A172 (cell line): Measurements from ENCODE around the gene CMIP. TPM values are rescaled to one million over a fixed set of nuclear protein-coding genes. Genes with fewer than 3 reads are reported as not detected.

Experiments
- DNase-seq: peaks from one replicate; pipeline ENCODE4 v3.0.0-alpha.2; 2015; ENCODE audit warnings: low spot score
- total RNA-seq: library from RNA; depleted of rRNA; stranded (reverse); fragments of >200 nt; shearing (Covaris generic); gene quantifications from 2 replicates; pipeline ENCODE4 v1.2.3, GENCODE V29; 2014

CMIP gene
- total RNA-seq, 1 experiment from 2014 or later = 5.9 TPM

DNA sequence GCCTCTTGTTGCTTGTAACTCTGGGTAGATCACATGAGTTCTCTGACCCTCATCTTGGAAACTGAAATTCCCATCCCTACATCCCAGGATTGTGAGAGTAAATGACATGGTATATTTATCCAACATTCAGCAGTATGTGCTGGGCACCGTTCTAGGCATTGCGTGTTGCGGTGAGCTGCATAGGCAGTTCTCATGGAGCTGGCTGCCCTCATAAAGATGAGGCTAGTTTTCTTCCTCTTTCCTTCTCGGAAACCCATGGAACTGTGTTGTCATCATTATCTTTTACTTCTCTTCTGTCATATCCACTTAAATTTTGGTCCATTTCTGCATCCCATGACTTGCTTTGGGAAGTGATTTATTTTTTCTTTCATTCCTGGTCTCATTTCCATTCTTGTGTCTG, 17.2 kb downstream of the CMIP start:
- no peak for DNase-seq

- DNase-seq = peak; percentile 49
These were observed 18.1 kb downstream of the CMIP start for GRCh38 chr16:81462683-81463082.

GRCh38 chr16:81463296-81463890, 18.8 kb downstream of the CMIP start:
- DNase-seq = no peak

DNA sequence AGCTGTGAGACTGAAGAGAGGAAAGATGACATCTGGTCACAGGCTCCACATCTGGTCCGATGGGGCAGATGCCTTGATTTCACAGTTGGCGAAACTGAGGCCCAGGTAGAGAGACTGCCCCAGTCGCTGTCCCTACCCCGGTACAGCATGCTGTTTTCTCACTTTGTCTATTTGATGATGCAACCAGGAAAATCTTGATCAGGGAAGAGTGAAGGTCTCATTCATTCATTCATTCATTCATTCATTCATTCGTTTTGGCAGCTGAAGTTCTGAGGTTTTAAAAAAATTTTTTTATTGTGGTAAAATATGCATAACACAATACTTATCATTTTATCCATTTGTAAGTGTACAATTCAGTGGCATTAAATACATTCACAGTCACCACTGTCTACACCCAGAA, 19.7 kb downstream of the CMIP start:
- DNase-seq = no peak

- no peak for DNase-seq
These were observed 20.9 kb downstream of the CMIP start for GRCh38 chr16:81465375-81465943.

DNA sequence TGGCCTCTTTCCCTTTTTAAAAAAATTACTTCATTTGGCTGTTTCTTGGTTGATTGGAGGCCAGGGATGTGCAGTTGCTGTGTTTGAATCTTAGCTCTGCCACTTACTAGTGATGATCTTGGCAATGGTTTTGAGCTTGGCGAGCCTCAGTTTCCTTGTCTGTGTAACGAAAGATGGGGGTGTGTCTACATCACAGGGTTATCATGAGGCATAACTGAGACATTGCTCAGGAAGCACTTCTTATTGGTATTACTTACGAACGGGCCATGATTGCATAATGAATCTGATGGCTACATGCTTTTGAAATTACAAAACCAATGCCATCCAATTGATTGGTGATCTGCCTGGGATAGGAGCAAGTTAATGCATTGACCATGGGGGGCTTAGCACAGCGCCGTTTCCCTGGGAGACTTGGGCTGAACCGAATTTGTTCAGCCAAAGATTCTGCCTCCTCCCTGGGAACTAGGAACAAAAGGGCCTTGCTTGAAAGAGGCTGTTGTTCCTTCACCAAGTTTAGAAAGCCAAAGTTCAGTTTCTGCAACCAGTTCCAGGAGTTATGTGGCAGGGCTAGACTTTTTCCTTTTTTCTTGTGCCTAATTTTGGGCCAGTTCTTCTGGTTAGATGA, 21.9 kb downstream of the CMIP start:
- no peak for DNase-seq

DNA sequence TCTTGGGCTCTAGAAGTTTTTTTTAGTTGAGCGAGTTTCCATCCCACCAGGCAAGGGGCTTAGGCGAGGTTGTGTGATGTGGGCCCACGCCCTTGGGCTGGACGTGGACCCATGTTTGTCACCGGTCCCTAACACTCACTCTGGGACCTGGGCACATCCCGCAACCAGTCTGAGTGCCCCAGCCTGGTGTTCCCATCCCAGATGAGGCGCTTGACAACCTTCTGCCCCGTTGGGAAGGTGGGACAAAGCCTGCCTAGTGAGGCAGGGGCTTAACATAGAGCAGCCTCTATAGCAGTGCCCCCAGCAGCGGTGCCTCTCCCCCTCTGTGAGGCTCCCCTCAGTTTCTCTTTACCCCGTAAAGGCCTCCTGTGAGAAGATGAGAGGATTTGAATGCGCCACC, 22.5 kb downstream of the CMIP start:
- no peak for DNase-seq

- no peak for DNase-seq
These were observed 23.2 kb downstream of the CMIP start for GRCh38 chr16:81467815-81468214.

DNA sequence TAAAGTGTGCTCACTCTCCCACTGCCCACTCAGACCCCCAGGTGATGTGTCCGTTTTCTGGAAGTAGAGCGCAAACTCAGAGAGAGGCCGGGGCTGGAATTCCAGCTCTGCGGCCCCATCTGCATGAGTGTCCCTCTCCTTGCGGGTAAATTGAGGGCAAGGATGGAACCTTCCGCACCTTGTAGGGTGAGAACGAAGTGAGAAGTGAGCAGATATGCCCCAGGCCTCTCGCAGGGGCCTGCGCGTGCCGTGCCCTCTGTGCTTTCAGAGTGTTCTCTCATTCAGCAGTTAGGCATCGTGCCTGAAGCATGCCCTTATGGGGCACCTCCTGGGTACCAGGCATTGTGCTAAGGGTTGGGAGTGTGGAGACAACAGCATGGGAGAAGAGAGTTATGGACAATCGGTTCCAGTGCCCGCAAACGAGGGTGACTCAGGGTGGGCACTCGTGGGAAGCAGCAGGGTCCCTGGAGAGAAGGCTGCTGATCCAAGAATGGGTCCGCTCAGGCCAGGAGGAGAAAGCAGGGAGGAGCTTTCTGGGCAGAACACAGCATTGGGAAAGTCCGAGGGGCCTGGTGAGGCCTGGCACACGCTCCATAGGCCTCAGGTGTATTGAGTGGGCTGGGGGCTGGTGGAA, 23.8 kb downstream of the CMIP start:
- DNase-seq = no peak

DNA sequence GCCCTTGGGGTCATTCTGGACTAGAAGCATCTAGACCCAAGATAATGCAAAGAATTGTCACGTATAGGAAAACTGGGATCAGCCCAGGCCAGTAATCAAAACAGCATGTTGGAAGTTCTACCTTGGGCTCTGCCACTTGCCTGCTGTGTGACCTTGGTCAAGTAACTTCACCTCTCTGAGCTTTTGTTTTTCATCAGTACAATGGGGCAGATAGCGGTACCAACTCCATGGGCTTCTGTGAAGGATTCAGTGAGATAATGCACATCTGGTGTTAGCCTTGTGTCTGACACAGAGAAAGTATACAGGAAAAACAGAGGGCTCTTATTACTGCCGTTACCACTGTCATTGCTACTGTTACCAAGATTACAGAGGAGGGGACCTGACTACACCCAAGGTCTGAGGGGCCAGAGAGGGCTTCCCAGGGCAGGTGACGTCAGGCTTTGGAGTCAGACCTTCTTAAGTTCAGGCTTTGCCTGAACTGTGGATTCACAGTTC, 24.6 kb downstream of the CMIP start:
- no peak for DNase-seq

- DNase-seq = no peak
These were observed 25.3 kb downstream of the CMIP start for GRCh38 chr16:81469710-81470535.

GRCh38 chr16:81470796-81471636, 26.4 kb downstream of the CMIP start:
- DNase-seq = no peak

DNA sequence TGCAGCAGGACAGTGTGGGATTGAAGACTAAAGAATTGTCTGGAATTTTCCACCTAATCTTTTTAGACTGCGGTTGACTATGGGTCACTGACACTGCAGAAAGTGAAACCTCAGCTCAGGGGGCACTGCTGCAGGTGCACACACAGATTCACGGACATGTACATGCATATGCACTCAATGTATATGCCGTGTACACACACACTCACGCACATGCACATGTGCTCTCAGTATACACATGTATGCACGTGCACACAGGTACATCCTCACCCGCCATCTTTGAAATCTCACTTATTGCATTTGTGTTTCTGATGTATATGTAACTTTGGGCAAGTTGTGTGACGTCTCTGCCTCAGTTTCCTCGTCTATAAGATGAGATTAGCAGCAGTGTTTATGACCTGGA, 27.3 kb downstream of the CMIP start:
- no peak for DNase-seq

- DNase-seq = no peak
These were observed 27.8 kb downstream of the CMIP start for GRCh38 chr16:81472391-81472790.

- no peak for DNase-seq
These were observed 28.5 kb downstream of the CMIP start for GRCh38 chr16:81473066-81473488.

GRCh38 chr16:81473558-81473957, 28.9 kb downstream of the CMIP start:
- no peak for DNase-seq

DNA sequence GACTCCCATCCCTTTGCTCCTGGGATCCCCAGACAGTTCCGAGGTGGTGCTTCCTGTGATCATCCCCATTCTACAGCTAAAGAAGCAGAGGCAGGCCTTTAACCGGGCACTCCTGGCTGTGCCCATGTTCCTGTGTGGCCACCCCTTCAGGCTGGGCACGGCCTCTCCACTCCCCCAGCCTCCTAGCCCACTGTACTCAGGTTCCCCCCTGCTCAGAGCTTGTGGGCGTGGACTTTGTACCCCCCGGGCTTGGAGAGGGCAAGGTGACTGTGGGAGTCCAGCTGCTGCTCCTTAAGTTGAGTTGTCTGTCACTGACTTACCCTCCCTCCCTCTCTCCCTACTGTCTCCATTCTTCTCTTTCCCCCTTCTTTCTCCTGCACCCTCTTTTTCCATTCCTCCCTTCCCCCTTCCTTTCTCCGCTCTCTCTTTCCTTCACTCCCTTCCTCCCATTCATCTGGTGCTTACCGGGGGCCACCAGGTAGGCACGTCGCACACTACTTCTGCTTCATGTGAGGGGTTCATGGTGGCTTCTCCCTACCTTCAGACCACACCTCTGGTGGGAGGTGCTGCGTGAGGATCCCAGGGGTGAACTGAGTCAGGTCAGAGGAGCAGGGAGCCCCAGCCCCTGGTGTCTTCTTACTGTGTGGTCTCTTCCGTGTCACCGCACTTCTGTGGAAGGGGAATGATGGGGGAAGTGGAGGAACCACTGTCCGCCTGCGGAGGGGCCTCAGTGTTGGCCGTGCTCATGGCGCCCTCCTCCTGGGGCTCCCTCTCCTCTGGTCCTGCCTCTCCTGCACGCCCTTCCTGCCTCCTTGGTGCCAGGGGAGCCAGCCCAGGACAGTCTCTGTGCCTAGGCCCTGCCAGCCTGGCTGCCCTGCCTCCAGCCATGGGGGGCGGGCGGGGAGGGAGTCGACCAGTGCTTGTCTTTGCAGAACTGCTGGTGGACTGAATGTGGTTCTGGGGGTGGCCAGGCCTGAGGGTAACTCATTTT, 29.7 kb downstream of the CMIP start:
- DNase-seq = no peak

DNA sequence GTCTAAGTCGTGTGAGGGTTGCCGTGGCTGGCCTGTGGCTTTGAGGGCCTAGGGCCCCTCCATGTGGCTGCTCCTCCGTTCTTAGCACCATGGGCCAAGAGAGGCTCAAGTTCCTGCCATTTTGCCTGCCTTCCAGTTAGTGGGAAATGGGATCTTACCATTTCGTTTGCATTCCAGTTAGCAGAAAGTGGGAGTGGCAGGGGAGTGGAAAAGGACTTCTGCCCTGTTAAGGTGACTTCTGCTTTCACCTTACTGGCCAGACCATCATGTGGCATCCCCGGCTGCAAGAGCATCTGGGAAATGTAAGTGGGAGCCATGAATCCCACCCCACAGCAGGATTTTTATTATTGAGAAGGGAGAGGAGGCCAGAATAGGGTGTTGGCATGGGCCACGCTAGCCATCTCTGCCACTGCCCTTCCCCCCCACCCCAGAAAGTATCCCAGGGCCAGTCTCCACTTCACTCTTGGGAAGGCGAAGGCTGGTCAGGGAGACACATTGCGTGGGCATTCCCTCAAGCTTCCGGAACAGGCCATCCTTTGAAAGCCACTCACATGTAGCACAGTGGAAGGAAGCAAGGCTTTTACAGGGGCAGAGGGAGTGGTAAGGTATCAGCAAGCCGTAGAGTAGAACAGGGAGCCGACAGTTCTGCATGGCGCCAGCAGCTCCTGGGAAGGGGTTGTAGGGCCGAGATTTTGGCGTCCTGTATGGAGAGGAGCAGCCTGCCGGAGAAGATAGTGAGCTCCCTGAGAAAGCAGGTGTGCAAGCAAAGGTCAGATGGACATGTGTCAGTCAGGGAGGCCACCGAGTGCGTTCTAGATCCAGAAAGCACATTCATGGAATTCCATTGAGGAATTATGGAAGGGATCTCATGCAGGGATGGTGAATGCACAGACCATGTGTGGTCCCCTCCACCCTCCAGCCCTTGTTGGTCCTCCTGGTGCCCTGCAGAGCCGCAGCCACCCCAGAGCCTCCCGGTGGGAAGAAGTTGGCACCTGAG, 33.4 kb downstream of the CMIP start:
- no peak for DNase-seq
